Epithelial cell of esophagus (primary cell): ENCODE data around the gene RTL10.

Experiments
- DNase-seq: peaks from one replicate; pipeline ENCODE4 v3.0.0; 2010; ENCODE audit warnings: low read depth
- H3K4me3 ChIP-seq: 2 replicates; pipeline ENCODE4 v1.5.1; 2011; ENCODE audit warnings: mild to moderate bottlenecking, low read length, control low read depth
- CTCF ChIP-seq: IDR thresholded peaks from 2 replicates; pipeline ENCODE4 v1.5.1; 2011; ENCODE audit warnings: low read depth, mild to moderate bottlenecking, low read length, control low read depth, inconsistent platforms; ENCODE audit not compliant: insufficient read depth; ENCODE audit errors: missing control alignments

RTL10 gene

GRCh38 chr22:19849835-19850762 is 4.6 kb downstream of the RTL10 start:
- DNase-seq = peak; percentile 89
- H3K4me3 ChIP-seq = no peak overlapping the region
- no peak for TF ChIP-seq CTCF

GRCh38 chr22:19848298-19849224 is 6.1 kb downstream of the RTL10 start:
- peak; percentile 66 for DNase-seq
- H3K4me3 ChIP-seq = no peak overlapping the region

GRCh38 chr22:19847345-19847632 is 7.4 kb downstream of the RTL10 start:
- DNase-seq = no peak
- H3K4me3 ChIP-seq = no peak overlapping the region
- TF ChIP-seq CTCF = no peak

More at GRCh38 chr22:19848298-19849224, 6.1 kb downstream of the RTL10 start:
- TF ChIP-seq CTCF = no peak

- no peak overlapping the region for H3K4me3 ChIP-seq
- TF ChIP-seq CTCF = no peak
- DNase-seq = no peak
These were observed 7.9 kb downstream of the RTL10 start for GRCh38 chr22:19846620-19847344.

GRCh38 chr22:19845054-19845722 is 9.5 kb downstream of the RTL10 start:
- no peak overlapping the region for H3K4me3 ChIP-seq
- no peak for DNase-seq
- no peak for TF ChIP-seq CTCF

- TF ChIP-seq CTCF = no peak
- H3K4me3 ChIP-seq = no peak overlapping the region
- DNase-seq = peak; percentile 51
These were observed 10.2 kb downstream of the RTL10 start for GRCh38 chr22:19844377-19845053.
